Measurements from ENCODE around the gene SNTG2. TPM values are rescaled to one million over a fixed set of nuclear protein-coding genes. Genes with fewer than 3 reads are reported as not detected.

The SNTG2 gene
- total and polyA plus RNA-seq, 10 donors, result 1.9 to 59.4 (median 18.3) TPM

DNA sequence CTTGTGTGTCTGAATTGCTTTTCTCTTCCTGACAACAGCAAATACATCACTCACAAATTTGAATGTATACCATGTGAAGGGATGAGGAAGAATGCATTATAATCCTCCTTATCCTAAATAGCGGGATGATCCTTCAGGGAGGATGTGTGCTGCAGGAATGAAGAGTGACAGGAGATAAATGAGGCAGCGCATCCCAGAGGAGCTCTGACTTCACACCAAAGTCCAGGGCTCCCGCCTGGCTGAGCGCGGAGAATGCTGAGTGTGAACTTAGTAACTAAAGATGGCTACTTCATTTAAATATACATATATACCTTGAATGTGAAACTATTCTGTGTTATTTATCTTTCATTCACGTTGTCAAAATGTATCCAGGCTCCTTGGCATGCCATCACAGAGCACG lies 317.4 kb downstream of the SNTG2 start:
- Histone ChIP-seq H3K27ac (no peak overlapping the region), H3K9me3 (no peaks in the 10 kb centered on the region), H3K27me3 (replicated peaks in 1 of 7) (peaks cover 0 to 6% (median 0%) of the 10 kb centered on the region in 7 donors), H3K36me3 (no peaks in the 10 kb centered on the region), H3K4me1 (no peaks in the 10 kb centered on the region), H3K4me3 (no peak overlapping the region)
- TF ChIP-seq POLR2A (IDR thresholded peaks at IDR 0.05) (no peak), POLR2AphosphoS5 (IDR thresholded peaks at IDR 0.05) (no peak)
- 78 to 84% (median 82%) methylated on average over 7 of the region's 7 CpGs for WGBS, 5 donors
- DNase-seq, result no peak
- intact Hi-C loops (cut with DNase I; ENCODE audit: low total_unique reads), result no loop called here

DNA sequence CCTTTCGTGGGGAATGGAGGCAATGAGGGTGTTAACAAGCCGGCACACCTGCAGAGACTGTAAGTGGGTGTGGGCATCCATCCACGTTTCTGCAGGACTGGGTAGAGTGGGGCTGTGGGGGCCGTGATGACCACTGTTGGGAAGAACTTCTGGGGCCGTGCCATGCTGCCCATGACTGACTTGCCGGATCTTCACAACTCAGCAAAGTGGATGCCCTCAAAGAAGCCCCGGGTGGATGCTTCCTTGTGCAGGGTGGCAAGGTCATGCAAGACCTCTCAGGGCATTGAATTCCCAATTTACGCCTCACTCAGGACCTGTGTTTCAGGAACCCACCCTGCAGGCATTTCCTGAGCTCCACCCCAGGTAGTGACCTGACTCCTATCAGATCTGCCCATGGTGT lies 319.2 kb downstream of the SNTG2 start:
- H3K9me3 ChIP-seq, result peaks cover 0 to 11% (median 6%) of the 10 kb centered on the region in 8 donors
- H3K27me3 ChIP-seq (replicated peaks in 1 of 7), result peaks cover 0 to 6% (median 0%) of the 10 kb centered on the region in 7 donors
- TF ChIP-seq POLR2AphosphoS5 (IDR thresholded peaks at IDR 0.05) (no peak), CTCF (IDR thresholded peaks at IDR 0.05 in 8 of 11, conservative IDR thresholded peaks at IDR 0.05 in 3 of 11) (no peak), POLR2A (IDR thresholded peaks at IDR 0.05) (no peak)
- no peaks in the 10 kb centered on the region for H3K36me3 ChIP-seq
- no peak overlapping the region for H3K4me3 ChIP-seq
- H3K27ac ChIP-seq, result no peak overlapping the region
- no peaks in the 10 kb centered on the region for H3K4me1 ChIP-seq
- WGBS, 5 donors, result 67 to 79% (median 70%) methylated on average over 8 of the region's 8 CpGs
- intact Hi-C loops (cut with DNase I; ENCODE audit: low total_unique reads), result no loop called here
- DNase-seq, result no peak

GRCh38 chr2:1272835-1273234 lies 322.2 kb downstream of the SNTG2 start:
- H3K4me3 ChIP-seq, result no peak overlapping the region
- peaks cover 0 to 29% (median 19%) of the 10 kb centered on the region in 8 donors for H3K9me3 ChIP-seq
- H3K27me3 ChIP-seq (replicated peaks in 1 of 7), result peaks cover 0 to 6% (median 0%) of the 10 kb centered on the region in 7 donors
- no peak for DNase-seq
- intact Hi-C loops (cut with DNase I; ENCODE audit: low total_unique reads), result no loop called here
- no peak for TF ChIP-seq CTCF (IDR thresholded peaks at IDR 0.05 in 8 of 11, conservative IDR thresholded peaks at IDR 0.05 in 3 of 11)
- no peak for TF ChIP-seq POLR2AphosphoS5 (IDR thresholded peaks at IDR 0.05)
- no peak for TF ChIP-seq POLR2A (IDR thresholded peaks at IDR 0.05)
- WGBS, 5 donors, result 90 to 96% (median 93%) methylated on average over 18 of the region's 18 CpGs
- no peaks in the 10 kb centered on the region for H3K36me3 ChIP-seq
- no peaks in the 10 kb centered on the region for H3K4me1 ChIP-seq
- H3K27ac ChIP-seq, result no peak overlapping the region

DNA sequence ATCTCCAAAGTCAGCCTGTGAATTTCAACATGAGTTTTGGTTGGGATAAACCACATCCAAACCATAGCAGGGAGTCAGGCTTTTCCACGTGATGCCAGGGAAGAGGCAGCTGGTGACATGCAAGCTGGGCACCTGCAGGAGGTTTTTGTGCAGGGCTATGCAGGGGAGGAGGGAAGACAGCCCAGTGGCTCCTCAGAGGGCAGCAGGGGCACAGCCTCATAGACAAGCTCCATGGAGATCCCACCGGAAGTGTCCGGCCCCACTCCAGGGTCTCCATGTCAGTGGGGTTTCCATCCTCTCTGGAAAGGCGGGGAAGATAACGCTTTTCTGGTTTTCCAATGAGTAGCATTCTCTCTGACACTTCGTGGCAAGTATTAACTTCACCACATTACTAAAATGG lies 327.0 kb downstream of the SNTG2 start:
- Histone ChIP-seq H3K36me3 (no peaks in the 10 kb centered on the region), H3K27ac (no peak overlapping the region), H3K4me3 (no peak overlapping the region), H3K27me3 (replicated peaks in 1 of 7) (no peaks in the 10 kb centered on the region), H3K9me3 (peaks cover 0 to 29% (median 19%) of the 10 kb centered on the region in 8 donors), H3K4me1 (peaks cover 0 to 12% (median 0%) of the 10 kb centered on the region in 6 donors)
- WGBS, 5 donors, result 81 to 91% (median 85%) methylated on average over 6 of the region's 6 CpGs
- no peak for DNase-seq
- no peak for TF ChIP-seq POLR2A (IDR thresholded peaks at IDR 0.05)
- no peak for TF ChIP-seq CTCF (IDR thresholded peaks at IDR 0.05 in 8 of 11, conservative IDR thresholded peaks at IDR 0.05 in 3 of 11)
- no peak for TF ChIP-seq POLR2AphosphoS5 (IDR thresholded peaks at IDR 0.05)
- intact Hi-C loops (cut with DNase I; ENCODE audit: low total_unique reads), result no loop called here

GRCh38 chr2:1278125-1278524 lies 327.5 kb downstream of the SNTG2 start:
- intact Hi-C loops (cut with DNase I; ENCODE audit: low total_unique reads), result no loop called here
- Histone ChIP-seq H3K4me3 (no peak overlapping the region), H3K27me3 (replicated peaks in 1 of 7) (no peaks in the 10 kb centered on the region), H3K27ac (no peak overlapping the region), H3K36me3 (peaks cover 0 to 4% (median 0%) of the 10 kb centered on the region in 6 donors), H3K9me3 (peaks cover 0 to 29% (median 19%) of the 10 kb centered on the region in 8 donors), H3K4me1 (peaks cover 0 to 16% (median 0%) of the 10 kb centered on the region in 6 donors)
- TF ChIP-seq POLR2AphosphoS5 (IDR thresholded peaks at IDR 0.05), result no peak
- no peak for TF ChIP-seq CTCF (IDR thresholded peaks at IDR 0.05 in 8 of 11, conservative IDR thresholded peaks at IDR 0.05 in 3 of 11)
- TF ChIP-seq POLR2A (IDR thresholded peaks at IDR 0.05), result no peak
- no peak for DNase-seq
- WGBS, 5 donors, result 77 to 93% (median 88%) methylated on average over 4 of the region's 4 CpGs

Measured in spleen (tissue), 11 donors.